IMR-90 (cell line): ENCODE results near the gene TRIM63.

Experiments used
- RFX5 ChIP-seq: IDR thresholded peaks from 2 replicates; pipeline ENCODE4 v1.8.0; 2012; ENCODE audit warnings: low read depth, mild to moderate bottlenecking, low read length, moderate library complexity
- SMC3 ChIP-seq: fragments of 150-350 bp; IDR thresholded peaks from 2 replicates; pipeline ENCODE4 v1.6.1; 2016; ENCODE audit warnings: low read depth, mild to moderate bottlenecking, antibody characterized with exemption, low read length, moderate library complexity
- TF ChIP-seq, protein P1 (sequence below): conservative IDR thresholded peaks from 2 replicates; pipeline ENCODE4 v1.5.1; 2012; ENCODE audit warnings: mild to moderate bottlenecking, low read depth, low read length, improper control_type of control experiment

DNA sequence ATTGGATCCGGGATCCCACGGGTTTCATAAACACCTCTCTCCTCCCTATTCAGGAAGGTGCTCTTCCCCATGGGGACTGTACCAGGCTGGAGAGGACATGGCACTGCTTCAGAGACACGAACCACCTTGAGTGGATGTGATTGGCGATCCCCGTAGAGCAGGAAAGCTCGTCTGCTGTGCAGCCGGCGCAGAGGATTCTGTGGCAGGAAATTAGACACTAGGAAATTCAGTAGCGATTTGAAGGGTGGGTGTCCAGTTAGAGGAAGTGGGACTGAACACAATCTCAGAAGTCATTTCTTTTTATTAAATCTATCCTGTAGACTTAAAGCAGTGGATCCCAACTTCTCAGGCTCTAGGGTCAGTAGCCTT, 45.0 kb upstream of the TRIM63 start:
- TF ChIP-seq, protein P1, sequence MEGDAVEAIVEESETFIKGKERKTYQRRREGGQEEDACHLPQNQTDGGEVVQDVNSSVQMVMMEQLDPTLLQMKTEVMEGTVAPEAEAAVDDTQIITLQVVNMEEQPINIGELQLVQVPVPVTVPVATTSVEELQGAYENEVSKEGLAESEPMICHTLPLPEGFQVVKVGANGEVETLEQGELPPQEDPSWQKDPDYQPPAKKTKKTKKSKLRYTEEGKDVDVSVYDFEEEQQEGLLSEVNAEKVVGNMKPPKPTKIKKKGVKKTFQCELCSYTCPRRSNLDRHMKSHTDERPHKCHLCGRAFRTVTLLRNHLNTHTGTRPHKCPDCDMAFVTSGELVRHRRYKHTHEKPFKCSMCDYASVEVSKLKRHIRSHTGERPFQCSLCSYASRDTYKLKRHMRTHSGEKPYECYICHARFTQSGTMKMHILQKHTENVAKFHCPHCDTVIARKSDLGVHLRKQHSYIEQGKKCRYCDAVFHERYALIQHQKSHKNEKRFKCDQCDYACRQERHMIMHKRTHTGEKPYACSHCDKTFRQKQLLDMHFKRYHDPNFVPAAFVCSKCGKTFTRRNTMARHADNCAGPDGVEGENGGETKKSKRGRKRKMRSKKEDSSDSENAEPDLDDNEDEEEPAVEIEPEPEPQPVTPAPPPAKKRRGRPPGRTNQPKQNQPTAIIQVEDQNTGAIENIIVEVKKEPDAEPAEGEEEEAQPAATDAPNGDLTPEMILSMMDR = no peak
- no peak for TF ChIP-seq RFX5
- no peak for TF ChIP-seq SMC3
